ENCODE measurements around the gene IFT88.

IFT88 gene

DNA sequence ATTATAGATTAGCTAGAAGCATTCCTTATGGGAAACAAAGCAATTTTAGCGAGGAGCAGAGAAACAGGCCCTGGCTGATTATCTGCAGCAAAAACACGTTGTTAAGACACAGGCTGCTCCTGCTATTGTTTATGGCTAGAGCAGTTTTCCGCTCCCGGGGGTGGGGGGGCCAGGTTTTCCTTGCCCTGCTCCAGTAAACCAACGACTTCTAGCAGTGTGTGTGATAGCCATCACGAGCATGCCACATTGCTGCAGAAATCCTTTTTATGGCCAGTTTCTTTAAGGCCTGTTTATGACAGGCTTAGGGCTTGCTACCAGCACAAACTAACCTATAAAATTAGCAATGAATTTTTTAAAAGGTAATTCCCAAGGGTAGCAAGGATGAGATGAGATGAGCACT lies 118.1 kb downstream of the IFT88 start:
- Histone ChIP-seq H3K36me3 (ENCODE audit: control insufficient read depth, insufficient read depth, low read length) (no peaks in the 10 kb centered on the region), H3K9ac (ENCODE audit: low read length) (no peak overlapping the region), H3K79me2 (ENCODE audit: control insufficient read depth, insufficient read depth, low read length) (no peaks in the 10 kb centered on the region), H3K27ac (ENCODE audit: low read depth, low read length) (no peak overlapping the region), H3K4me2 (ENCODE audit: low read length) (no peak overlapping the region), H2BK5ac (ENCODE audit: low read length) (no peak overlapping the region), H3K4ac (ENCODE audit: low read depth, low read length) (no peak overlapping the region), H3K23ac (ENCODE audit: low read length) (no peak overlapping the region), H3K79me1 (ENCODE audit: low read length) (no peaks in the 10 kb centered on the region), H2BK120ac (ENCODE audit: low read depth, low read length) (no peak overlapping the region), H3K18ac (ENCODE audit: low read length) (no peak overlapping the region), H2AK5ac (ENCODE audit: low read length) (no peak overlapping the region), H4K8ac (ENCODE audit: low read depth, low read length) (no peak overlapping the region), H3K4me3 (ENCODE audit: low read length) (no peak overlapping the region), H2BK15ac (replicated peaks; ENCODE audit: low read depth) (no peak overlapping the region), H3K27me3 (ENCODE audit: insufficient read depth, low read length, poor library complexity) (no peaks in the 10 kb centered on the region), H3K4me1 (ENCODE audit: control insufficient read depth, low read depth, low read length) (no peaks in the 10 kb centered on the region), H3K56ac (ENCODE audit: low read length) (no peak overlapping the region), H4K5ac (ENCODE audit: low read length) (no peak overlapping the region)
- DNase-seq = no peak
- no CpG with 5 or more reads among the region's 6 CpGs for WGBS (ENCODE audit: extremely low coverage, insufficient coverage, low lambda C conversion rate)

DNA sequence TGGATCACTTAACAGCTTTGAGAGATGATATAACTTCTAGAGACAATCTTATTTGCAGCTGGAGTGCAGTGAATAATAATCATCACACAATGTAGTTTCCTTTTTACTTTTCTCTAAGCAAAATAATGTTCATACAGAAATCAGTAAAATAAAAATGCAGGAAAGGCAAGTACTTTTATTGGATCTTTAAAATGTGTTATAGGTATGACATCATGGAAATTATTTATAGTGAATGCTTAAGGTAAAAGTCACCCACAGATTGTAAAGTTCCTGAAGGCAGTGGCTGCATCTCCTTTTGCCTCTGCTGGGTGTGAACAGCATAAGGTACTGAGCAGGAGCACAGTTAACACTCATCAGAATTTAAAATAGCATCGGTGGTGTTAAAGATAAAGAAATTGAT lies 119.2 kb downstream of the IFT88 start:
- DNase-seq = no peak
- H4K5ac ChIP-seq (ENCODE audit: low read length) = no peak overlapping the region
- H3K56ac ChIP-seq (ENCODE audit: low read length) = no peak overlapping the region
- H3K27ac ChIP-seq (ENCODE audit: low read depth, low read length) = no peak overlapping the region
- H3K4me1 ChIP-seq (ENCODE audit: control insufficient read depth, low read depth, low read length) = no peaks in the 10 kb centered on the region
- no peak overlapping the region for H2AK5ac ChIP-seq (ENCODE audit: low read length)
- no peak overlapping the region for H3K23ac ChIP-seq (ENCODE audit: low read length)
- H3K36me3 ChIP-seq (ENCODE audit: control insufficient read depth, insufficient read depth, low read length) = no peaks in the 10 kb centered on the region
- H3K27me3 ChIP-seq (ENCODE audit: insufficient read depth, low read length, poor library complexity) = no peaks in the 10 kb centered on the region
- no peak overlapping the region for H4K8ac ChIP-seq (ENCODE audit: low read depth, low read length)
- no peak overlapping the region for H3K4me3 ChIP-seq (ENCODE audit: low read length)
- H3K18ac ChIP-seq (ENCODE audit: low read length) = no peak overlapping the region
- no peak overlapping the region for H2BK15ac ChIP-seq (replicated peaks; ENCODE audit: low read depth)
- no peak overlapping the region for H3K9ac ChIP-seq (ENCODE audit: low read length)
- no peak overlapping the region for H2BK5ac ChIP-seq (ENCODE audit: low read length)
- no peak overlapping the region for H3K4me2 ChIP-seq (ENCODE audit: low read length)
- no peak overlapping the region for H2BK120ac ChIP-seq (ENCODE audit: low read depth, low read length)
- H3K79me1 ChIP-seq (ENCODE audit: low read length) = no peaks in the 10 kb centered on the region
- no peak overlapping the region for H3K4ac ChIP-seq (ENCODE audit: low read depth, low read length)
- no peaks in the 10 kb centered on the region for H3K79me2 ChIP-seq (ENCODE audit: control insufficient read depth, insufficient read depth, low read length)
- no CpG with 5 or more reads among the region's 1 CpG for WGBS (ENCODE audit: extremely low coverage, insufficient coverage, low lambda C conversion rate)

DNA sequence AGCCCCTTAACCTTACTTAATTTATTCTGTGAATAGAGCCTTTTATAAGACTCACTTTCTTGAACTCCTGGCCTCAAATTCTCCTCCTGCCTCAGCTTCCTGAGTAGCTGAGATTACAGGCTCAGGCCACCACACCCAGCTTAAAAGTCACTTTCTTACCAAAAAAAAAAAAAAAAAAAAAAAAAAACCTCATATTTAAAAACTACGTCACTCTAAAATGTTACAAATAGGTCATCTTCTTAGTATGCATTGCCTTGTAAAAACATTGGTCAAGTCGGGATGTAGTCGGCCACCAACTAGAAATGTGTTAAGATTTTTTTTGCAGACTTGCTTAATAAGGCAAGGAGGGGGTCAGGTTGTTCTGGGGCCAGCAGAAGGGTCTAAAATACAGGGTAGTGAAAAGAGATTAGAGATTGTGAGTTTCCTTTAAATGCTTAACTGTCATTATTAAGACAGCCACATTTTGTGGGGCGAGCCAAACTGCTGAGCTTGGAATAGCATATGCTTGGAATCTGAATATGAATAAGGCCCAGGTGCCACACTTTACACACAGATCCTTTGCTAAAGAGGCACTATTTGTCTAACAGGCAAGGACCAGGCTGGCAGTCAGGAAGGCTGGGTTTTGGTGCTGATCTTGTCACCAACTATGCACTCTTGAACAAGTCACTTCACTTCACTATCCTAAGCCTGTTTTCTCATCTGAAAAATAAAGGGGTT lies 120.1 kb downstream of the IFT88 start:
- no peaks in the 10 kb centered on the region for H3K36me3 ChIP-seq (ENCODE audit: control insufficient read depth, insufficient read depth, low read length)
- no peak overlapping the region for H3K27ac ChIP-seq (ENCODE audit: low read depth, low read length)
- no peak overlapping the region for H2BK15ac ChIP-seq (replicated peaks; ENCODE audit: low read depth)
- no peak overlapping the region for H3K23ac ChIP-seq (ENCODE audit: low read length)
- no peaks in the 10 kb centered on the region for H3K79me2 ChIP-seq (ENCODE audit: control insufficient read depth, insufficient read depth, low read length)
- no peaks in the 10 kb centered on the region for H3K79me1 ChIP-seq (ENCODE audit: low read length)
- H3K4me1 ChIP-seq (ENCODE audit: control insufficient read depth, low read depth, low read length) = no peaks in the 10 kb centered on the region
- no peak overlapping the region for H3K18ac ChIP-seq (ENCODE audit: low read length)
- H2AK5ac ChIP-seq (ENCODE audit: low read length) = no peak overlapping the region
- no peak overlapping the region for H3K4me2 ChIP-seq (ENCODE audit: low read length)
- WGBS (ENCODE audit: extremely low coverage, insufficient coverage, low lambda C conversion rate) = no CpG with 5 or more reads among the region's 4 CpGs
- no peak overlapping the region for H3K9ac ChIP-seq (ENCODE audit: low read length)
- no peaks in the 10 kb centered on the region for H3K27me3 ChIP-seq (ENCODE audit: insufficient read depth, low read length, poor library complexity)
- no peak overlapping the region for H2BK120ac ChIP-seq (ENCODE audit: low read depth, low read length)
- no peak overlapping the region for H4K8ac ChIP-seq (ENCODE audit: low read depth, low read length)
- no peak overlapping the region for H3K4ac ChIP-seq (ENCODE audit: low read depth, low read length)
- H3K4me3 ChIP-seq (ENCODE audit: low read length) = no peak overlapping the region
- DNase-seq = no peak
- H4K5ac ChIP-seq (ENCODE audit: low read length) = no peak overlapping the region
- peak overlapping the region; percentile 42 for H3K56ac ChIP-seq (ENCODE audit: low read length)
- H2BK5ac ChIP-seq (ENCODE audit: low read length) = no peak overlapping the region

DNA sequence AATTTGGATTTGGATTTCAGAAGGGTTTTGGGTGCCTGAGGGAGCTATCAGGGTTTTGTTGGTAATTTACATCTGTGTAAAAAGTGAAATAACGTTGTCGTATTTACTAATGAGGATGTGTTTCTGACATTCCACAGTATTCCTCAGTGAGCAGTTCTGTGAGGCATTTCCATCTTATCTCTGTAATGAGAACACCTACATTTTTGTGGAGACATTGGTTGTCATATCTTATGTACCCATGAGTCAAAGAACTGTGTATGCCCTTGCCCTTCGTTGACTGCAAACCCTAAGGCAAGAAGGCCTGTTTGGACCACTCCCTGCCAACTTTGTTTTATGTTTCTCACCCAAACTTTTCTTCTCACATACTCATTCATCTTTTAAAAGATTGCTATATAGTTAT lies 122.3 kb downstream of the IFT88 start:
- no peak overlapping the region for H3K56ac ChIP-seq (ENCODE audit: low read length)
- H4K8ac ChIP-seq (ENCODE audit: low read depth, low read length) = no peak overlapping the region
- no peak overlapping the region for H3K4me2 ChIP-seq (ENCODE audit: low read length)
- H3K4ac ChIP-seq (ENCODE audit: low read depth, low read length) = no peak overlapping the region
- H2BK5ac ChIP-seq (ENCODE audit: low read length) = no peak overlapping the region
- WGBS (ENCODE audit: extremely low coverage, insufficient coverage, low lambda C conversion rate) = no CpG with 5 or more reads among the region's 3 CpGs
- no peak overlapping the region for H3K18ac ChIP-seq (ENCODE audit: low read length)
- DNase-seq = no peak
- H3K27me3 ChIP-seq (ENCODE audit: insufficient read depth, low read length, poor library complexity) = no peaks in the 10 kb centered on the region
- H3K79me1 ChIP-seq (ENCODE audit: low read length) = no peaks in the 10 kb centered on the region
- no peak overlapping the region for H3K27ac ChIP-seq (ENCODE audit: low read depth, low read length)
- H2BK120ac ChIP-seq (ENCODE audit: low read depth, low read length) = no peak overlapping the region
- H3K9ac ChIP-seq (ENCODE audit: low read length) = no peak overlapping the region
- no peaks in the 10 kb centered on the region for H3K36me3 ChIP-seq (ENCODE audit: control insufficient read depth, insufficient read depth, low read length)
- no peak overlapping the region for H3K4me3 ChIP-seq (ENCODE audit: low read length)
- no peak overlapping the region for H4K5ac ChIP-seq (ENCODE audit: low read length)
- no peaks in the 10 kb centered on the region for H3K4me1 ChIP-seq (ENCODE audit: control insufficient read depth, low read depth, low read length)
- no peak overlapping the region for H2BK15ac ChIP-seq (replicated peaks; ENCODE audit: low read depth)
- no peak overlapping the region for H2AK5ac ChIP-seq (ENCODE audit: low read length)
- no peaks in the 10 kb centered on the region for H3K79me2 ChIP-seq (ENCODE audit: control insufficient read depth, insufficient read depth, low read length)
- H3K23ac ChIP-seq (ENCODE audit: low read length) = no peak overlapping the region

DNA sequence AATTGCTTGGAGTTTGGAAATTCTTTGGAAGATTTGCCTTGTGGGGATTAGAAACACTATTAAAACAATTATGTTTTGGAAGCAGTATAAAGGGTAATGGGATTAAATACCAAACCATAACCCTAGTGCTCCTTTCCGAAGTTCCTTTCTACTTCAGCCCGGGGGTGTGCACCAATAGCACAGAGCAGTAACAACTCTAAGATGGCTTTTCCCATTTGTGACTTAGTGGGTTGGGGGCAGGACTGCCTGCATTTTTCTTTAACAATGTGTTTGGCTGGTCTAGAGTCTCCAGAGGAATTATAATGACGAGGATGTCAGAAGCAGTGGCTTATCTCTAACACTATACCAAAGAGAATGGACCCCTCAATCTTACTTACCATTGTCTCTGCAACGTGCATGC lies 124.7 kb downstream of the IFT88 start:
- H3K4me3 ChIP-seq (ENCODE audit: low read length) = no peak overlapping the region
- H2AK5ac ChIP-seq (ENCODE audit: low read length) = no peak overlapping the region
- H3K56ac ChIP-seq (ENCODE audit: low read length) = no peak overlapping the region
- no peaks in the 10 kb centered on the region for H3K36me3 ChIP-seq (ENCODE audit: control insufficient read depth, insufficient read depth, low read length)
- no peaks in the 10 kb centered on the region for H3K79me2 ChIP-seq (ENCODE audit: control insufficient read depth, insufficient read depth, low read length)
- no peaks in the 10 kb centered on the region for H3K79me1 ChIP-seq (ENCODE audit: low read length)
- H3K9ac ChIP-seq (ENCODE audit: low read length) = no peak overlapping the region
- H3K4me1 ChIP-seq (ENCODE audit: control insufficient read depth, low read depth, low read length) = no peaks in the 10 kb centered on the region
- H2BK5ac ChIP-seq (ENCODE audit: low read length) = no peak overlapping the region
- no peaks in the 10 kb centered on the region for H3K27me3 ChIP-seq (ENCODE audit: insufficient read depth, low read length, poor library complexity)
- H3K4ac ChIP-seq (ENCODE audit: low read depth, low read length) = no peak overlapping the region
- H3K18ac ChIP-seq (ENCODE audit: low read length) = no peak overlapping the region
- H2BK15ac ChIP-seq (replicated peaks; ENCODE audit: low read depth) = no peak overlapping the region
- no peak overlapping the region for H4K8ac ChIP-seq (ENCODE audit: low read depth, low read length)
- H3K27ac ChIP-seq (ENCODE audit: low read depth, low read length) = no peak overlapping the region
- no peak overlapping the region for H3K23ac ChIP-seq (ENCODE audit: low read length)
- no peak overlapping the region for H3K4me2 ChIP-seq (ENCODE audit: low read length)
- no CpG with 5 or more reads among the region's 4 CpGs for WGBS (ENCODE audit: extremely low coverage, insufficient coverage, low lambda C conversion rate)
- no peak overlapping the region for H4K5ac ChIP-seq (ENCODE audit: low read length)
- H2BK120ac ChIP-seq (ENCODE audit: low read depth, low read length) = no peak overlapping the region
- no peak for DNase-seq

DNA sequence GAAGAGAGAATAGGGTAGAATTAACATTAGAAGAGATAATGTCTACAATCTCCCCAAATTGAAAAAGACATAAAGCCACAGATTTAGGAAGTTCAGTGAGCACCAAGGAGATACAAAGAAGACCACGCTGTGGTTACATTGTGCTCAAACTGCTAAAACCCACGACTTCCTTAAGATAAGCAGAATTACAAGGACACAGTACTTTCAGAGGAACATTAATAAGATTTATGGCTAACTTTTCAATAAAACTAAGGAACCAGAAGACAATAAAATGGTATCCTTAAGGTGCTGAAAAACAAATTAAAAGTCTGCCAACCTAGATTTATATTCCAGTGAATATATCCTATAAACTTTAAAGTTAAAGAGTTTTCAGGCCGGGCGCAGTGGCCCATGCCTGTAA lies 129.1 kb downstream of the IFT88 start:
- H3K27me3 ChIP-seq (ENCODE audit: insufficient read depth, low read length, poor library complexity) = no peaks in the 10 kb centered on the region
- H3K4me3 ChIP-seq (ENCODE audit: low read length) = no peak overlapping the region
- no peak for DNase-seq
- no peak overlapping the region for H3K27ac ChIP-seq (ENCODE audit: low read depth, low read length)
- no peaks in the 10 kb centered on the region for H3K4me1 ChIP-seq (ENCODE audit: control insufficient read depth, low read depth, low read length)
- no peak overlapping the region for H2BK15ac ChIP-seq (replicated peaks; ENCODE audit: low read depth)
- H4K5ac ChIP-seq (ENCODE audit: low read length) = no peak overlapping the region
- no peak overlapping the region for H2BK120ac ChIP-seq (ENCODE audit: low read depth, low read length)
- H3K9ac ChIP-seq (ENCODE audit: low read length) = no peak overlapping the region
- no peak overlapping the region for H2BK5ac ChIP-seq (ENCODE audit: low read length)
- H3K36me3 ChIP-seq (ENCODE audit: control insufficient read depth, insufficient read depth, low read length) = no peaks in the 10 kb centered on the region
- H3K4me2 ChIP-seq (ENCODE audit: low read length) = no peak overlapping the region
- no peak overlapping the region for H3K23ac ChIP-seq (ENCODE audit: low read length)
- H2AK5ac ChIP-seq (ENCODE audit: low read length) = no peak overlapping the region
- H3K18ac ChIP-seq (ENCODE audit: low read length) = no peak overlapping the region
- H3K79me1 ChIP-seq (ENCODE audit: low read length) = no peaks in the 10 kb centered on the region
- H4K8ac ChIP-seq (ENCODE audit: low read depth, low read length) = no peak overlapping the region
- no peak overlapping the region for H3K56ac ChIP-seq (ENCODE audit: low read length)
- no peaks in the 10 kb centered on the region for H3K79me2 ChIP-seq (ENCODE audit: control insufficient read depth, insufficient read depth, low read length)
- no CpG with 5 or more reads among the region's 4 CpGs for WGBS (ENCODE audit: extremely low coverage, insufficient coverage, low lambda C conversion rate)
- no peak overlapping the region for H3K4ac ChIP-seq (ENCODE audit: low read depth, low read length)
